ENCODE data around the gene NAXD.

DNA sequence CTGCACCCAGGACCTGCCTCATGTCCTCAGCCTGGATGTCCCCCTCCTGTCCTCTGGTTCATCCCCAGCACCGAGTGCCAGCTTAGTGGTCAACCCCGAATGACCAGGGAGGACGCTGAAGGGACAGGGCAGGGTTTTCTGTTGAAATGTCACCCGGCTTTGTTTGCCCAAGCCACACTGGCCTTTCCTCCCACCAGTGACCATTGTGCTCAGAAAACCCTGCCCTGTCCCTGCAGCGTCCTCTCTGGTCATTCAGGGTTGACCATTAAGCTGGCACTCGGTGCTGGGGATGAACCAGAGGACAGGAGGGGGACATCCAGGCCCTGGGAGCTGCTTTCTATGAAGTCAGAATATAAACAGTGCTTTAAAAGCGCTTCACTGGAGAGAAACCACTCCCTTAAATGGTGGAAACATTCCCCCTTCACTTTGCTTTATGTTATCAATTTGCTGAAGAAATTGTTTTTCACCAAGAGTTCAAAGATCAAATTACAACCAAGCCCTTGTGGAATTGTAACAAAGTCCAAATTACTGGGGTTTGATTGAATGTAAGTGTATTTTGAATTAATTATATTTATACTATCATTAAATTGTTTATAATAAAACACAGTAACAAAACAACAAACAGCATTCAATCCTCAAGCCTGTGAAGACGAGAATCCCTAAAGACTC lies 69.2 kb downstream of the NAXD start:
- TF ChIP-seq POLR2A (IDR thresholded peaks at IDR 0.05) (no peak), CTCF (IDR thresholded peaks at IDR 0.05) (no peak), POLR2AphosphoS5 (IDR thresholded peaks at IDR 0.05; ENCODE audit: insufficient read depth in 1 of 2, low read depth in 1 of 2) (no peak)

Measured in vagina (tissue), 2 donors.